HPDE6-E6E7 (cell line): ENCODE results near the gene PIM3.

Experiments used
- DNase-seq: peaks from one replicate; pipeline ENCODE4 v3.0.0; 2011; ENCODE audit warnings: missing footprints; ENCODE audit errors: extremely low spot score

Gene PIM3

DNA sequence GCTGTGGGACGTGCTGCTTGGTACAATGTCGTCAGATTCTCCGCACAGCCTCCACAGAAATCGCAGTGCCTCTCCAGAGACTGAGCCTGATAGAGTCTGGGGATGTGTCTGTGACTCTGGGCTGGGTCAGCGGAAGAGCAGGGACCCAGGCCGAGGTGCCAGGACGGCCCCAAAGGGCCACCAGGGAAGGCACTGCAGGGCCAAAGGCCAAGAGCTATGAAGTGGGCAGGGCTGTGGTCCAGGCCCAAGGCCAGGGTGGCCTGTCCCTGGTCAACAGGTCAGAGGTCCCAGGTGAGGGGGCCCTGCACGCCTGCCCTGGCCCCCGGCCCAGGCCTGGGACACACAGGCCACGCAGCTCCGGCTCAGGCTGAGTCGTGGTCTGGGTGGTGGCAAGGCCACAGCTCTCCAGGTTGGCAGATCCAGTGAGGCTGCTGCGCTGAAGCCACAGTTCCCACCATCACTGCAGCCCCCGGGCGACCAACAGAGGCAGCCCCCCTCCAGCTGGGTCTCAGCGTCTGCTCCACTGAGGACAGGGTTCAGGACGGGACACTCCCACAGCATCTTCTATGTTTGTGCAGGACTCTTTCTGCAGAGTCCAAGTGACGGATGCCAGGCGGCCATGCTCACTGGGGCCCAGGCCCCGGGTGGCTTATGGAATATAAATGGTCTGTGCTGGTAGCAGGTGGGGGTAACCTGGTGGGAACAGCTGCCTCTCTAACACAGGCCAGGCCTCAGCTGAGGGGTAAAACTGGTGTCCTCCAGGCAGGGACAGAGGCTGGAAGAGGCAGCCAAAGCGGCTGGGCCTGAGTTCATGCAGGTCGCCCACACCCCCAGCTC lies 4.8 kb upstream of the PIM3 start:
- DNase-seq = no peak

DNA sequence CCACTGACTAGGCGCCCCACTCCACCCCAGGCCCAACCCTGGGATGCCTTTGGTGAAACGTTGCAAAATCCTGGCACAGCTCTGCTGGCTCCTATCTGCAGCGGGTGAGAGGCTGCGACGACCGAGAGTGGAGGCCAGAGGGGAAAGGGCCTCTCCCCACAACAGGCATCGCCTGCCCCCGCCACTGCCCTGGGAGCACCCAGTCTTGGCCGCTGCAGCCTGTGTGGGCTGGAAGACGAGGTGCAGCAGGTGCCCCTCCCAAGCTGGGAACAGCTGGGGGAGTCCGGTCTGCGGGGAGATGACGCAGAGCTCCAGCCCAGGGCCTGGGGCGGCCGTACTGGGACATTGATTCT lies 4.2 kb upstream of the PIM3 start:
- DNase-seq = no peak

DNA sequence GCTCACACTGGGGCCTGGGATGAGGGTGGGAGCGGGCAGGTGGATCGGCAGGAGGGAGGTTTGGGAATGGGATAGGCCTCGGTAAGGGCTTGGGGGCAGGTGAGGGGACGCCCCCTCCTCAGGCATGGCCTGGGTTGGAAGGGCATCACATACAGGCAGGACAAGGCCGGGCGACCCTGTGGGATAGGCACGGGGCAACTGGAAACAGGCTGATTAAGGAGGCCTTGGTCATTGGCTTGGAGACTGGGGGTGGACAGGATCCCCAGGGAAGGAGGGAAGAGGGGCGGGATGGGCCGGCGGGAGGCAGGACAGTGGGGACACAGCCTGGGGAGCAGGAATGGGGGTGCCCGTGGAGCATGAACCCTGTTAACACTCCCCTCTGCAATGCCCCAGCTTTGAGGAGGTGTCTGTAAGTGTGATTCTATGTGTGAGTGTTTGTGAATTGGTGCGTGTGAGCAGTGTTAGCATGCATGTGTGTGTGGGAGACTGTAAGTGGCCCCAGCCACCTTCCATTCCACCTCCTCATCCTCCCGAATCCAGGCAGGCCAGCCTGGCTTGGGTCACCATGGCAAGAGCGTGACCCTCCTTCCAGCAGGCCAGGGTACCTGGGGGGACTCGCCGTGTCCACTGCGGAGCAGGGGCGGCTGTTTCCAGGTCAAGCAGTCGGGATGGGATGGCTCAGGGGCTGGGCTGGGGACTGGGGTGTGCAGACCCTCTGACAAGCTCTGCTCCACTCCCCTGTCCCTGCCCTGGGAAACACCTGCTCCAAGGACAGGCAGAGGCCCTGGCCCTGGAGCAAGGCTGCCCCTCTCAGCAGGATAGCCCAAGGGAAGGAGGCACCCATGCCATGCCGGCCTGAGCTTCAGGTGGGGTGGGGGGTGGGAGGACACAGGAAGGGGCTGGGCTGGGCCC lies 3.4 kb upstream of the PIM3 start:
- no peak for DNase-seq

DNA sequence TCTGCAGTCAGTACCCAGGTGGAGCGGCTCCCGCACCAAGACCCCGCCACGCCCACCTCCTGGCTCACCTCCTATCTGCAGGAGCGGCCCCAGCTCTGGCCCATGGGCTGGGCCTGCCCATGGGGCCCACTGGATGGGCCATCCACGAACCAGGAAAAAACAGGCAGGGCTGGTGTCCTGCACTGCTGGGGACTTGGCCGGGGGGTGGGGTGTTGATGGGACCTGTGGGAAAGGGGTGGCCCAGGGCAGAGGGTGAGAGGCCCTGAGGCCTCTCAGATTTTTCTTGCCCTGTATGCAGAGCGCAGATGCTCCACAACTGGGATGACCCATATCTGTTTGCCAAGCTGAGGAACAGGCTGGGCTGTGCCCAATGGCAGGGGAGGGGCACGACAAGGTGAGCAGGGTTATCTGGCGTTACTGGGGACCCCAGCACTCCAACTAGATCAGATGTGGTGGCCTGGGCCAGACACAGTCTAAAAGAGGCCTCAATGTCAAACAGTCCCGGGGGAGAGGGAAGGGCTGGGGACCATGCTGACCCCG lies 2.7 kb upstream of the PIM3 start:
- DNase-seq = no peak

DNA sequence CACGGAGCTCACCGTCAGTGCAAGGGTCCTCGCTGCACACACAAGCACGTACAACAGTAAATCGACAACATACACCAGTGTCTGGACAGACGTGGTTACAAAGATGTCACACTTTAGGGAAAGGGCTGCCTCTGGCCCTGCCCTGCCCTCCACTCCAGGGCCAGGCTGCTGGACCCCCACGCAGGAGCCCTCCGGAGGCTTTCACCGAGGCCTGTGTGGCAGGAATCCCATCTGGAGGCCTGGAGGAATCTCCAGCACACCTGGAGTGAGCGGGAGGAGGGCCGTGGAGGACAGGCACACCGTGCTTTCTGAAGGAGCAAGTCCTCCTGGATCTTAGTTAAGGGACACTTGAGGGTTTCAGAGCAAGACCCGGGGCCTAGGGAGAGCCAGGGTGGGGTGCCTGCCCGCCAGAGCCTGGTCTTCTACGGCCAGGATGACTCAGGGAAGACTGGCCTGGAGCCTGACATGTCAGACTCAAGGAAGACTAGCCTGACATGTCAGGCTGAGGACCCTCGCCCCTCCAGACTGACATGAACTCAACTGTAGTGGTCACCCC lies 2.1 kb upstream of the PIM3 start:
- DNase-seq = no peak

DNA sequence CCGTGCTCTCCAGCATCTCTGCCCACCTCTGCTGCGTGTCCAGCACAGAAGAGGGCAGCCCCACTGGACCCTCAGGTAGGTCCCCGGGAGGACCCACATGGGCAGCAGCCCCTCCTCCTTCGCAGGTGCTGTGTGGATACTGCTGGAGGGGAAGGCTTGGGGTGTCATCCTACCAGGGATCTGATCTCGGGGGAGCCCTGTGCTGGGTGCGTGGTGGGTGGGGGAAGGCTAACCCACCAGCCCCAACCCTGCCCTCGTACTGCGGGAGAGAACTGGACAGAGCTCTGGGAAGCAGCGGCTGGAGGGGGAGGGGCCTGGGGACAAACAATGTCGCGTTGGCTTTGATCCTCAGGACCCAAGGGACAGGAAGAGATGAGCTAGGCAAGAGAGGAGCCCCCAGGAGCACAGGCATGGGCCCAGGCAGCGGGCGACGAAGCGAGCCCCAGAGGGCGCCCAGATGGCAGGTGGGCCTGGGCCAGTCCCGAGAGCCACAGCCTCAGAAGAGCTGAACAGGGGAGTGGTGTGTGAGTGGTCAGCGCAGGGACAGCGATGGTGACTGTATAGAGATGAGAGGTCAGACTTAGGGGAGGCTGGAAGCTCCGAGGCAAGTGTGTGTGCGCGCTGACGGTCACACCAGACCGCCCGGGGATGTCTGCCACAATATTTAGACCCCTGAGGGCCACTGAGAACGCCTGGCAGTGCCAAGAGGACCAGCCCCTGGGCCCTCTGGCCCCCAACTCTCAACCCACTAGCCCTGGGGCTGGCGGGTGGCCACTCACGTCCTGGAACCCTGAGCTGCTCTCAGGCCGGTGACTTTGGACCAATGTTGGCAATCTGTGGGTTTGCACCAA lies 1.4 kb upstream of the PIM3 start:
- DNase-seq = no peak

DNA sequence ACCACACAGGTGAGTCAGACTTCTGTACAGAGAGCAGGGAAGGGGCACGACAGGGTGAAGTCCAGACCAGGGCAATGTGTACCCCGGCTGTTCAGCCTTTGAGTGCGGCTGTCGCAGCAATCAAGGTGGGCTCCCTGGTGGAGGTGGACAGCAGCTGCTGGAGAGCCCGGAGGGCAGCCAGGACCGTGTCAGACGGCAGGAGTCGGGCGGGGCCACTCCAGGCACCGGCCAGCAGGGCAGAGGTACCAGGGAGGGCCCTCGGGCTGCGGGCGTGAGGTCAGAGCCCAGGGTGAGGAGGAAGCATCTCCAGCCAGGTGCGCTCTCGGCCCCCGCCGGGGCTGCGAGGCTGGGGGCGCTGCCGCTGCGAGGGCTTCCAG lies 802 bp upstream of the PIM3 start:
- no peak for DNase-seq

DNA sequence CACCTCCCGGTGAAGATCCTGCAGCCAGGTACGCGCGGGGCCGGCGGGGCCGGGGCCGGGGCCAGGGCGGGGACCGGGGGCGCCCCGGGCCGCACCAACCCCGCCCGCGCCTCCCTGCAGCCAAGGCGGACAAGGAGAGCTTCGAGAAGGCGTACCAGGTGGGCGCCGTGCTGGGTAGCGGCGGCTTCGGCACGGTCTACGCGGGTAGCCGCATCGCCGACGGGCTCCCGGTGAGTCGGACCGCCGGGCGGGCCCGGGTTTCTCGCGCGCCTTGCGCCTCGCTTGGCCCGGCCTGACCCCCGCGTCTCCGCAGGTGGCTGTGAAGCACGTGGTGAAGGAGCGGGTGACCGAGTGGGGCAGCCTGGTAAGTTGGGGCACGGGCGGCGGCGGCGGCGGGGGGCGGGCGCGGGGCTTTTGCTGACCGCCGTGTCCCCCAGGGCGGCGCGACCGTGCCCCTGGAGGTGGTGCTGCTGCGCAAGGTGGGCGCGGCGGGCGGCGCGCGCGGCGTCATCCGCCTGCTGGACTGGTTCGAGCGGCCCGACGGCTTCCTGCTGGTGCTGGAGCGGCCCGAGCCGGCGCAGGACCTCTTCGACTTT lies 531 bp downstream of the PIM3 start:
- no peak for DNase-seq

DNA sequence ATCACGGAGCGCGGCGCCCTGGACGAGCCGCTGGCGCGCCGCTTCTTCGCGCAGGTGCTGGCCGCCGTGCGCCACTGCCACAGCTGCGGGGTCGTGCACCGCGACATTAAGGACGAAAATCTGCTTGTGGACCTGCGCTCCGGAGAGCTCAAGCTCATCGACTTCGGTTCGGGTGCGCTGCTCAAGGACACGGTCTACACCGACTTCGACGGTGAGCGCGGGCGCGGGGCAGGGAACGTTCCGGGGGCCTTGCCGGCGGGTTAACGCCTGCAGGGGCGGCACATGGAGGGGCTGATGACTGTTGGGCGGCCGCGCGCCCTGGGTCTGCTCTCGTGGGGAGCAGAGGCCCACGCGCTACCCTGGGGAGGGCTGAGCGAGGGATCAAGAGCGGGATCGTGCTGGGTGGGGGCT lies 1.0 kb downstream of the PIM3 start:
- DNase-seq = no peak

DNA sequence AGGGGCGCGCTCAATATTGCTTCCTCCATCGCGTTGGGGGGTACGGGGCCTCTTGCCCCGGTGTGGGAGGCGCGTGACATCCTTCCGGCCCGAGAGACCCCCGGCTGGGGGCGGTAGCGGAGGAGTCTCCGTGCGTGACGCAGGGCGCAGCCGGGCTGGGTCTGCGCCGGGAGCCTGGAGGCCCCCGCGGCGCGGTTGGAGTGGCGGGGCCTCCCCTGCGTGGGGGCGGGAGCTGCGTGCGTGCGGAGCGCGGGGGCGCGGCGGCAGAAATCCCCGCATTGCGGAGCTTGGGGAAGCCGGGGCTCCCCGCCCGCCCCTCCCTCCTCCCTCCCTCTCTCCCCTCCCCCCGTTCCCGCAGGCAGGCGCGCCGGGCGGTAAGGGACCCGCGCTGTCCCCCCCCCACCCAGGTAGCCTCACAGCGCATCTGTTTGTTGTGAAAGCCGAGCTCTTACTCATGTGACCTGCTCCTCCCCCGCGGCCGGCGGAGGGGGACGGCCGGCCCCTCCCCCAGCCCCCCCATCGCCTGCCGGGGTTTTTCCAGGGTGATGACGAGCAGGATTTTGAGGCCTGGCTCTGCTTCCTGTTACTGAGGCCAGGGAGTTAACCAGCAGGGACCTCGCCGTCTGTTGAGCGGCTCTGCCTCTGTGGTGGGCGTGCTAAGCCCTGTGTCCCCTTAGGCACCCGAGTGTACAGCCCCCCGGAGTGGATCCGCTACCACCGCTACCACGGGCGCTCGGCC lies 1.6 kb downstream of the PIM3 start:
- peak; percentile 64 for DNase-seq

DNA sequence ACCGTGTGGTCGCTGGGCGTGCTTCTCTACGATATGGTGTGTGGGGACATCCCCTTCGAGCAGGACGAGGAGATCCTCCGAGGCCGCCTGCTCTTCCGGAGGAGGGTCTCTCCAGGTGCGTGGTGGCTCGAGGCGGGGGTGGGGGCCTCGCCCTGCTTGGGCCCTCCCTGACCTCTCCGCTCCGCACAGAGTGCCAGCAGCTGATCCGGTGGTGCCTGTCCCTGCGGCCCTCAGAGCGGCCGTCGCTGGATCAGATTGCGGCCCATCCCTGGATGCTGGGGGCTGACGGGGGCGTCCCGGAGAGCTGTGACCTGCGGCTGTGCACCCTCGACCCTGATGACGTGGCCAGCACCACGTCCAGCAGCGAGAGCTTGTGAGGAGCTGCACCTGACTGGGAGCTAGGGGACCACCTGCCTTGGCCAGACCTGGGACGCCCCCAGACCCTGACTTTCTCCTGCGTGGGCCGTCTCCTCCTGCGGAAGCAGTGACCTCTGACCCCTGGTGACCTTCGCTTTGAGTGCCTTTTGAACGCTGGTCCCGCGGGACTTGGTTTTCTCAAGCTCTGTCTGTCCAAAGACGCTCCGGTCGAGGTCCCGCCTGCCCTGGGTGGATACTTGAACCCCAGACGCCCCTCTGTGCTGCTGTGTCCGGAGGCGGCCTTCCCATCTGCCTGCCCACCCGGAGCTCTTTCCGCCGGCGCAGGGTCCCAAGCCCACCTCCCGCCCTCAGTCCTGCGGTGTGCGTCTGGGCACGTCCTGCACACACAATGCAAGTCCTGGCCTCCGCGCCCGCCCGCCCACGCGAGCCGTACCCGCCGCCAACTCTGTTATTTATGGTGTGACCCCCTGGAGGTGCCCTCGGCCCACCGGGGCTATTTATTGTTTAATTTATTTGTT lies 2.4 kb downstream of the PIM3 start:
- DNase-seq = no peak

DNA sequence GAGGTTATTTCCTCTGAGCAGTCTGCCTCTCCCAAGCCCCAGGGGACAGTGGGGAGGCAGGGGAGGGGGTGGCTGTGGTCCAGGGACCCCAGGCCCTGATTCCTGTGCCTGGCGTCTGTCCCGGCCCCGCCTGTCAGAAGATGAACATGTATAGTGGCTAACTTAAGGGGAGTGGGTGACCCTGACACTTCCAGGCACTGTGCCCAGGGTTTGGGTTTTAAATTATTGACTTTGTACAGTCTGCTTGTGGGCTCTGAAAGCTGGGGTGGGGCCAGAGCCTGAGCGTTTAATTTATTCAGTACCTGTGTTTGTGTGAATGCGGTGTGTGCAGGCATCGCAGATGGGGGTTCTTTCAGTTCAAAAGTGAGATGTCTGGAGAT lies 3.1 kb downstream of the PIM3 start:
- no peak for DNase-seq

DNA sequence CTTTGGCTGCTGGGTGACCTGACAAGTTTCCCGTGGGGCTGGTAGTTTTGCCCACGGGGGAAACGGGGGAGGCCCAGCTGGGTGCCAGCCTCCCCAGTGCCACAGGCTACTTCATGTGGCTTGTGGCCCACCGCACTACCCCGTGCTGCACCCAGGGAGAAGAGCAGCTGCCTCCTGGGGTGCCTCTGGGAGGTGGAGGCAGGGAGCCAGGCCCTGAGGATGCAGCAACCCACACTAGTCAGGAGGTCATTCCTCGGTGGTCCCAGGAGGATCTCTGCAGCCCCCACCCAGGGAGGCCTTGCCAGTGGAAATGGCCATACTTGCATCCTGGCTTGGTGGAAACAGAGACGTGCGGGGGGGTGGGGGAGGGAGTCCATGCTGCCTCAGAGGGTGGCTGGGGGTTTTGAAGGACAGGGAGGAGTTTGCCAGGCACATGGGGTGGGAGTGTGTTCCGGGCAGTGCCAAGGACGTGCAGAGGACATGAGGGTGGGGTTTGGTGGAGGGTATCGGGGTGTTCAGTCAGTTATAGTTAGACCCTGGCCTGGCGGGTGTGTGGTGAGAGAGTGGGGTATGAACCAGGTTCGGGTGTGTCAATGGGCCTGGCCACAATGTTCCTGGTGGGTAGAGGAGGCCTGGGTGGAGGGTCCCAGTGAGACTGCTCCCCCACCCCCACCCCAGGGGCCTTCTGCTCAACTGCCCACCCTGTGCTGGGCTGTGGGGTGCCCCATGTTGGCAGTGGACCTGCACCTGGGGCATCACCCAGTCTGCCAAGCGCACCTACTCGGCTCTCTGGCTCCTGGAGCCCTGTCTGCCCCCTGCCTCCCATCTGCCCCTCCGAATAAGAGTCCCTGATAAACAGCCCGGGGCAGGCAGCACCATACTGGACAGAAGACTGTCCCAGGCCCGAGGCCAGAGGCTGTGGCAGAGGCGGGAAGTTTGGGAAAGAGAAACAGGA lies 3.8 kb downstream of the PIM3 start:
- DNase-seq = no peak

DNA sequence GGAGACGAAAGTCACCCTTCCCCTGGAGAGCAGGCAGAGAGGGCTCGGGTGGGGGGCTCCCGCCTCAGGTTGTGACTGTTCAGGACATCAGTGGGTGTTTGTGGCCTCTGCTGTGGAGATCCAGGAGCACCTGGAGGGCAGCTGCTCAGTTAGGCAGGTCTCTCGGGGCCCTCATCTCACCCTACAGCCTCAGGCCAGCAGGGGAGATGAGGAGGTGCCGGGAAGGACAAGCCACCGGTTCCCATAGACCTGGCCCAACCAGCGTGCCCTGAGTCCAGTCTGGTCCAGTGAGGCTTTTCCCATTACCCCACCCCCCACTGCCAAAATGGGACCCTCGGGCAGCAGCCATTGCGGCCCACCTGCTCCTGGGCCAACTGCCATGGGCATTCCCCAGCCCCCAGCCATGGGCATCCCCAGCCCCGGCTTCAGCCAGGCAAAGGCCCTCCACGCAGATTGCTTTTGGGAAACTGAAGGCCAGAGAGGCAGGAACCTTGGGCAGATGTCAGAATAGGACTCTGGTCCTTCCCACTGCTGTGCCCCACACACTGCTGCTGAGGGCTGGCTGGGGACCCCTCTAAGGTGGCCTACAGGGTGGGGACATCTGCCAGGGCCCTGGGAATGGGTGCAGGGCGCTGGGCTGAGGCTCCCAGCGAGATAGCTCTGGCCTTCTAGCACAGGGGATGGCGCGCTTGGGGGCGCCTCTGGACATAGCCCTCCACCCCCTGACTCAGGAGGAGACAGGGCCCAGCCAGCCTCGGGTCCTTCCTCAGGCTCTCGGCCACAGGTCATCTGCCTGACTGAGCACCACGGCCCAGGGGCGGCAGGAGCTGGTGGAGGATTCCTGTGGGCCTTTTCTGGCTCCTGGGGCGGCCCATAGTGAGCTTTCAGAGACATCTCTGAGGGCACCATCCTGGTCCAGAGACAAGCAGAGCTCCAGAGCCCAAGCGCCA lies 4.8 kb downstream of the PIM3 start:
- DNase-seq = no peak

DNA sequence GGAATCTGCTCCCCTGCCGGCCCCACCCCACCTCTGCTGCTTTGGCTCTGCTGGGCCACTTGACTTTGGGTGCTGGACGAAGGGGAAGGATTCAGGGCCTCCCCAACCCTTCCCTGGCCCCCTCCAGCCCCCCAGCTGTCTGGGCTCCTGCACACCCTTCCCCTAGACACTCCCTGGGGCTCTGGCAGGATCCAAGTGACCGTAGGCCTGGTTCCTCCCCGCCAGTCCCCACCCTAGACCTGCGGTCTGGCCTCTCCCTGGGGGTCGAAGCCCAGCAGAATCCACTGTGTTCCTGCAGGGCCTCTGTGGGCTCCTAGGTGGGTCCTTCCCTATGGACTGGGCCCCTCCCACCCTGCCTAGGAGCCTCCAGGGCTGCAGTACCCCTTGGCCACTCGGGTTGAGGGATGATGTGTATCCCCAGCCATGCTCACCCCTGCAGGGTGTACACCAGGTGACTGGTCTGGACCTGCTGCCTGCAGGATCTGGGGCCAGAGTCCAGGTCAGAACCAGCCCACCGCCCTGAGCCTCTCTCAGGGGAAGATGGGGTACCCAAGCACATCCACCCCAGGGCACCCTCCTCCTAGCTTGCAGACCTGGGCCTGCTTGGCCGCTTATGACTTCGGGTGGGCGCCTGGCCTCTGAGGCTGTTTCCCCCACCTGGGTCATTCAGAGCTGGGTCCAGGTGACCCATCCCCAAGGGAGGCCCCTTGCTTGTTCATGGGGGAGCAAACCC lies 5.6 kb downstream of the PIM3 start:
- DNase-seq = no peak
